Glutamatergic neuron (in vitro differentiated cells): ENCODE data around the gene AATK. TPM values are rescaled to one million over a fixed set of nuclear protein-coding genes. Genes with fewer than 3 reads are reported as not detected.

Experiments
- DNase-seq: peaks from one replicate; pipeline ENCODE4 v3.0.0; 2022
- H3K27ac Mint-ChIP-seq: one replicate; pipeline ENCODE4 v1.8.0; 2020; ENCODE audit warnings: mild to moderate bottlenecking, mixed read lengths, inconsistent platforms; ENCODE audit not compliant: unreplicated experiment
- H3K27me3 Mint-ChIP-seq: one replicate; pipeline ENCODE4 v1.8.0; 2020; ENCODE audit warnings: mild to moderate bottlenecking, moderate library complexity, mixed read lengths, inconsistent platforms; ENCODE audit not compliant: unreplicated experiment
- H3K36me3 Mint-ChIP-seq: one replicate; pipeline ENCODE4 v1.8.0; 2020; ENCODE audit warnings: mild to moderate bottlenecking, mixed read lengths, inconsistent platforms; ENCODE audit not compliant: unreplicated experiment
- H3K4me1 Mint-ChIP-seq: one replicate; pipeline ENCODE4 v1.8.0; 2020; ENCODE audit warnings: mild to moderate bottlenecking, low read depth, mixed read lengths, inconsistent platforms; ENCODE audit not compliant: unreplicated experiment
- H3K4me3 Mint-ChIP-seq: one replicate; pipeline ENCODE4 v1.8.0; 2020; ENCODE audit warnings: mild to moderate bottlenecking, mixed read lengths, inconsistent platforms; ENCODE audit not compliant: unreplicated experiment
- H3K9me3 Mint-ChIP-seq: one replicate; pipeline ENCODE4 v1.8.0; 2020; ENCODE audit warnings: mild to moderate bottlenecking, moderate library complexity, mixed read lengths, inconsistent platforms; ENCODE audit not compliant: unreplicated experiment
- total RNA-seq: library from RNA; stranded (reverse); fragmentation: NEBNext Ultra II Directional; extraction: Animal tissue kit (Norgen Biotek cat#: 25700); gene quantifications from one replicate; pipeline ENCODE4 v1.2.1, GENCODE V29; 2021; ENCODE audit not compliant: unreplicated experiment
- TF ChIP-seq, protein P1 (sequence below): fragments of 200-600 bp; sonication (generic); IDR thresholded peaks from one replicate; pipeline ENCODE4 v1.5.0; 2021; ENCODE audit not compliant: partially characterized antibody, unreplicated experiment

The AATK gene
- total RNA-seq, 1 donor from 2014 or later = 27.0 TPM

DNA sequence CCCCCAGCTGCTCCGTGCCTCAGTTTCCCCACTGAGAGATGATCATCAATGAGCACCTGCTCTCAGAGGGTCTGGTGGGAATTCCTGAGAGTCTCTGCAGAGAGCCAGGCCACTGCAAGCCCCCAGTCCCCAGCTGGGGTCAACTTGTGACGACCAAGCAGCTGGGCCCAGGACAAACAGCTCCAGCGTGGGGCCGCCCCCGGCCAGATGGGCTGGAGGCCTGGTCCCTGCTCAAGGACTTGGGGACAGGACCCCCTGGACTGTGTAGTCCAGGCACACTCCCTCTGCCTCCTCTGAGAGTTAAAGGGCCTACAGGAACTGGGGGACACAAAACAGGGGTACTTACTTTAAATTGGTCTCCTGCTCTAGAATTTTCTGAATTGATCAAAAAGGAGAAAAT, 16.6 kb upstream of the AATK start:
- Mint-ChIP-seq H3K36me3 (no peaks in the 10 kb centered on the region), H3K27me3 (peaks cover 4% of the 10 kb centered on the region), H3K4me1 (peaks cover 8% of the 10 kb centered on the region), H3K9me3 (no peaks in the 10 kb centered on the region), H3K4me3 (no peak overlapping the region), H3K27ac (no peak overlapping the region)
- TF ChIP-seq, protein P1, sequence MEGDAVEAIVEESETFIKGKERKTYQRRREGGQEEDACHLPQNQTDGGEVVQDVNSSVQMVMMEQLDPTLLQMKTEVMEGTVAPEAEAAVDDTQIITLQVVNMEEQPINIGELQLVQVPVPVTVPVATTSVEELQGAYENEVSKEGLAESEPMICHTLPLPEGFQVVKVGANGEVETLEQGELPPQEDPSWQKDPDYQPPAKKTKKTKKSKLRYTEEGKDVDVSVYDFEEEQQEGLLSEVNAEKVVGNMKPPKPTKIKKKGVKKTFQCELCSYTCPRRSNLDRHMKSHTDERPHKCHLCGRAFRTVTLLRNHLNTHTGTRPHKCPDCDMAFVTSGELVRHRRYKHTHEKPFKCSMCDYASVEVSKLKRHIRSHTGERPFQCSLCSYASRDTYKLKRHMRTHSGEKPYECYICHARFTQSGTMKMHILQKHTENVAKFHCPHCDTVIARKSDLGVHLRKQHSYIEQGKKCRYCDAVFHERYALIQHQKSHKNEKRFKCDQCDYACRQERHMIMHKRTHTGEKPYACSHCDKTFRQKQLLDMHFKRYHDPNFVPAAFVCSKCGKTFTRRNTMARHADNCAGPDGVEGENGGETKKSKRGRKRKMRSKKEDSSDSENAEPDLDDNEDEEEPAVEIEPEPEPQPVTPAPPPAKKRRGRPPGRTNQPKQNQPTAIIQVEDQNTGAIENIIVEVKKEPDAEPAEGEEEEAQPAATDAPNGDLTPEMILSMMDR = no peak
- no peak for DNase-seq

DNA sequence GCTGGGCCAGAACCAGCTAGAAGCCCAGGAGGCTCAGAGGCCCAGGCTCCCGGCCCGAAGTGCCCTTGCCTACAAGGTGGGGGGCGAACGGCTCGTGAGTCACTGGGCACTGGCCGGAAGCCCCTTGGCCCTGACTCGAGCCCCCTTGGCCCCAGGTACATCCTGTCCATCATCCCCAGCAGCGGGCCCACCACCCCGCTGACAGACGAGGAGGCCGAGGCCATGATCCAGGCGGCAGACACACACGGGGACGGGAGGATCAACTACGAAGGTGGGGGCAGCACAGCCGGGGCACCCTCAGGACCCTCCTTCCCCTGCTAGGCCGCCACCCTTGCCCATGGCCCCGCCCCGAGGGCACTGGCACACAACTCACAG, 15.8 kb upstream of the AATK start:
- H3K36me3 Mint-ChIP-seq = no peaks in the 10 kb centered on the region
- H3K4me3 Mint-ChIP-seq = no peak overlapping the region
- H3K4me1 Mint-ChIP-seq = peaks cover 8% of the 10 kb centered on the region
- no peak overlapping the region for H3K27ac Mint-ChIP-seq
- TF ChIP-seq, protein P1 = no peak
- peaks cover 4% of the 10 kb centered on the region for H3K27me3 Mint-ChIP-seq
- no peaks in the 10 kb centered on the region for H3K9me3 Mint-ChIP-seq
- DNase-seq = no peak

DNA sequence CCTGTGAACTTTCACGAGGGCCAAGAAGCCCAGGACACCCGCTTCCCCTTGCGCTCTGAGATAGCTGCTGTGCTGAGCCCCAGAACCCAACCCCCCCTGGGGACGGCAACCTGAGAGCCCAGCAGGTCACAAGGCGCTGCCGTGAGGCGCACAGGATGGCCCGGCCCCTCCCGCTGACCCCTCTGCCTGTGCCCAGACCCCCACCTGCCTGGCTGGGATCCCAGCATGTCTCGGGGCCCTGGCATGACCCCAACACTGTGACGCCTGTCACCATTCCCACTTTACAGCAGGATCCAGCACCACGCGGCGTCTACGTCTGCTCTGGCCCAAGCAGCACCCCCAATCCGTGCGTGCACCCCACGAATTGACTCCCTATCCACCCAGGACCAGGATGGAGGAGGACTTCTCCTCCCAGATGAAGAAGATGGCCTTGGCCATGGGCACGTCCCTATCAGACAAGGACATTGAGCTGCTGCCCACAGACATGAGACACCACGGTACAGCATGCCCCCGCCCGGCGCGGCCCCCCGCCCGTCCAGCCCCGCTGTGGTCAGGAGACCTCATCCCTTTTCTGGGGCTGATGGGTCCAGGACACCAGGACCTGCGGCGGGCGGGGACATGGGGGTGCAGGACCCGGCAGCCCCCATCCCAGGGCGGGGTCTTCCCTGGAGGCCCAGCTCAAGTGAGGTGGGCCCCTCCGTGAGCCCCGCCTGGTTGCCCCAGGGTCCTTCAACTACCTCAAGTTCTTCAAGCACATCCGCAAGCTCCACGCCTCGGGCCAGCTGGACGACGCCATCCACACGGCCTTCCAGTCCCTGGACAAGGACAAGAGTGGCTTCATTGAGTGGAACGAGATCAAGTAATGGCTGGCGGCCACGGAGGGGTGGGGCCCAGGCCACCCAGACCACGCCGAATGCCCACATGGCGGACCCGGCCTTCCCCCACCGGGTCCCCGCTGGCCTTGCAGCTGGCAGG, 15.1 kb upstream of the AATK start:
- Mint-ChIP-seq H3K27ac (no peak overlapping the region), H3K4me1 (peaks cover 8% of the 10 kb centered on the region), H3K4me3 (no peak overlapping the region), H3K36me3 (no peaks in the 10 kb centered on the region), H3K27me3 (peaks cover 4% of the 10 kb centered on the region), H3K9me3 (peaks cover 2% of the 10 kb centered on the region)
- no peak for DNase-seq
- TF ChIP-seq, protein P1 = no peak

DNA sequence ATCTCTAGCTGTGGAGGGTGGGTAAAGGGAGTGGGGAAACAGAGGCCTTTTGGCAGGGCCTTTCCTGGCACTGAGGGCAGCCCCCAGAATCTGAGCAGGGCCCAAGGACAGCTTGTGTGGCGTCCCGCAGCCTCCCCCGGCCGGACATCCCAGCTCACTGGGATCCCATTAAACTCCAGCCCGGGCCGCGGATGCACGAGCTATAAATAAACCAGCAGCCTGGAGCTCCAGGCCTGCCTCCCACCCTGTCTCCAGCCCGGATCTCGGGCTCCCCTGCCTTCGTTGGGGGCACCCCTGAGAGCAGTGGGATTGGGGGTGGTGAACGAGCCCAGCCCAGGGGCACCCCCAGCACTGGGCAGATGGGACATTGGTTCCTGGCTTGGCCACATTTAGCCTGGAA, 13.8 kb upstream of the AATK start:
- H3K27me3 Mint-ChIP-seq = no peaks in the 10 kb centered on the region
- no peak overlapping the region for H3K4me3 Mint-ChIP-seq
- H3K27ac Mint-ChIP-seq = no peak overlapping the region

More for the DNA sequence above, 13.8 kb upstream of the AATK start:
- TF ChIP-seq, protein P1 = no peak
- peaks cover 4% of the 10 kb centered on the region for H3K4me1 Mint-ChIP-seq
- peaks cover 11% of the 10 kb centered on the region for H3K36me3 Mint-ChIP-seq
- DNase-seq = no peak
- H3K9me3 Mint-ChIP-seq = peaks cover 8% of the 10 kb centered on the region
